ENCODE measurements around the gene MAP1B. TPM values are rescaled to one million over a fixed set of nuclear protein-coding genes. Genes with fewer than 3 reads are reported as not detected.

MAP1B gene
- total and polyA plus RNA-seq, 2 experiments from 2014 or later = 82.4 to 115 TPM

DNA sequence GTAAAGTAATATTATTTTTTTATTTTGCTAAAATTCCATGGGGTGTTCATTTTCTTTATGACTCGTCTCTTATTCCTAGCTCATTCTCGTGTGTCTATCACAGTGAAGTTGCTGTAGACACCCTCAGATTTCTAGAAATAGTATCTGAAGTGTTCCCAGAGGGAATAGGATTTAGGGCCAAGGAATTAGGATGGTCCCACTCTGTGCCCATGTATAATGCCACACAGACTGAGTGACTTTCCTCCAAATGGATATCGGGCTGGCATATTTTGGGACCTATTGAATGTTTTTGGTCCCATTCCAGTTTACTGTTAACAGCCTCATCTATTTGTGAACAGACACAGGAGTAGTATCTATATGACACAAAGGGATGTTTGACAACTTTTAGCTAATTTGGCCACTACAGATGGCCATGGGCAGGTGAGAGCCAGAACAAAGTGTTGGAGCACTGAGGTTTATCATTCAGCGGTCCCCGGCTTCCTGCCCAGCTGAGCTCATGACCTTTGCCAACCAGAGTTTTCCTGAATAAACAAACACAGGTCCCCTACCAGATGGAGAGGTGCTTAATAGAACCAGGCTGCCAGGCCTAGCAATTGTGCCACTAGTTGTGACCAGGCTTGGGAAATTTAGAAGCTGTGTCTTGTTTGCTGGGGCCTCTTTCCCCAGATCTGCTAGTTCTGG lies 46.9 kb downstream of the MAP1B start:
- no peaks in the 10 kb centered on the region for H3K9me3 ChIP-seq (ENCODE audit: low read depth)
- H3K27me3 ChIP-seq = no peaks in the 10 kb centered on the region
- WGBS (ENCODE audit: low lambda C conversion rate, missing lambda C conversion rate) = 85% methylated on average over 5 of the region's 5 CpGs
- H3K4me3 ChIP-seq = no peak overlapping the region
- no peaks in the 10 kb centered on the region for H4K20me1 ChIP-seq (ENCODE audit: insufficient read depth, poor library complexity, severe bottlenecking)
- TF ChIP-seq, protein P1, sequence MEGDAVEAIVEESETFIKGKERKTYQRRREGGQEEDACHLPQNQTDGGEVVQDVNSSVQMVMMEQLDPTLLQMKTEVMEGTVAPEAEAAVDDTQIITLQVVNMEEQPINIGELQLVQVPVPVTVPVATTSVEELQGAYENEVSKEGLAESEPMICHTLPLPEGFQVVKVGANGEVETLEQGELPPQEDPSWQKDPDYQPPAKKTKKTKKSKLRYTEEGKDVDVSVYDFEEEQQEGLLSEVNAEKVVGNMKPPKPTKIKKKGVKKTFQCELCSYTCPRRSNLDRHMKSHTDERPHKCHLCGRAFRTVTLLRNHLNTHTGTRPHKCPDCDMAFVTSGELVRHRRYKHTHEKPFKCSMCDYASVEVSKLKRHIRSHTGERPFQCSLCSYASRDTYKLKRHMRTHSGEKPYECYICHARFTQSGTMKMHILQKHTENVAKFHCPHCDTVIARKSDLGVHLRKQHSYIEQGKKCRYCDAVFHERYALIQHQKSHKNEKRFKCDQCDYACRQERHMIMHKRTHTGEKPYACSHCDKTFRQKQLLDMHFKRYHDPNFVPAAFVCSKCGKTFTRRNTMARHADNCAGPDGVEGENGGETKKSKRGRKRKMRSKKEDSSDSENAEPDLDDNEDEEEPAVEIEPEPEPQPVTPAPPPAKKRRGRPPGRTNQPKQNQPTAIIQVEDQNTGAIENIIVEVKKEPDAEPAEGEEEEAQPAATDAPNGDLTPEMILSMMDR (IDR thresholded peaks at IDR 0.05; ENCODE audit: poor library complexity) = no peak
- TF ChIP-seq EZH2phosphoT487 (IDR thresholded peaks at IDR 0.05; ENCODE audit: low read depth, severe bottlenecking, unreplicated experiment) (no peak), EZH2 (IDR thresholded peaks at IDR 0.05; ENCODE audit: borderline replicate concordance) (no peak)
- H2AFZ ChIP-seq = no peak overlapping the region
- H3K36me3 ChIP-seq (replicated peaks; ENCODE audit: insufficient read depth, low read depth) = no peaks in the 10 kb centered on the region
- no peak overlapping the region for H3K4me2 ChIP-seq
- DNase-seq (ENCODE audit: low spot score) = no peak
- H3K9me2 ChIP-seq (replicated peaks; ENCODE audit: insufficient read depth) = no peaks in the 10 kb centered on the region
- H3K79me2 ChIP-seq = peaks cover 17% of the 10 kb centered on the region
- H3K27ac ChIP-seq = no peak overlapping the region
- H3K4me1 ChIP-seq (ENCODE audit: insufficient read depth) = peaks cover 5% of the 10 kb centered on the region

DNA sequence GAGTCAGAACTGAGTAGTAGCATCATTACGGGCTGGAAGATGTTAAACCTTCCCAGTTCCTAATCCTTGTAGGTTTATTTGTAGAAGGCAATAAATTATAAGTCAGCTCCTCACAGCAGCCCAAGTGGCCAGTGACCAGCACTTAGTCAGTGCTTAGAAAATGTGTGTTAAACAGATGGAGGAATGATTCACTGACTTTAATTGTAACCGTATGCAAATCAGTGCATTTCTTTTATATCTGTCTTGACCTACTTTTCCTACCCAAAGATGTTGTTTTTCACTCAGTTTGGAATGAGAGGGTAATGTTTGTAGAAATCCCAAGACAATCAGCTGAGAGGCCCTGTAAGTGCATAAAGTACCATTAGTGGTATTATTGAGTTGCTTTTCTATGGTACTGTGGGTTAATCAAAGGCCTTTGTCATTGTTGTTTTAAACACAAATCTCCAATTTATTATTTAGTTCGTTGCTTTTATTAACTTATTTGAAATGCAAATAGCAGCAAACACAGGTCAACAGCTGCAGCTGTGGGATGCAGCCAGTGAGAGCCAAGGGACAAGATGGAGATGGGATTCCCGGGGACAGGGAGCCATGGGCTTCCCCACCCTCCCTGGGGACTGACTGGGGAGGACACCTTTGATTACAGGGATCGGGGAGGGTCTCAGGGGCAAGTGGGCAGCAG lies 49.8 kb downstream of the MAP1B start:
- Histone ChIP-seq H3K4me3 (no peak overlapping the region), H3K9me2 (replicated peaks; ENCODE audit: insufficient read depth) (no peaks in the 10 kb centered on the region), H3K79me2 (peaks cover 23% of the 10 kb centered on the region), H3K27ac (no peak overlapping the region), H3K4me2 (no peak overlapping the region), H2AFZ (no peak overlapping the region), H3K36me3 (replicated peaks; ENCODE audit: insufficient read depth, low read depth) (no peaks in the 10 kb centered on the region), H4K20me1 (ENCODE audit: insufficient read depth, poor library complexity, severe bottlenecking) (no peaks in the 10 kb centered on the region), H3K4me1 (ENCODE audit: insufficient read depth) (peaks cover 13% of the 10 kb centered on the region), H3K9me3 (ENCODE audit: low read depth) (no peaks in the 10 kb centered on the region), H3K27me3 (no peaks in the 10 kb centered on the region)
- 66% methylated on average over 5 of the region's 5 CpGs for WGBS (ENCODE audit: low lambda C conversion rate, missing lambda C conversion rate)
- DNase-seq (ENCODE audit: low spot score) = no peak
- TF ChIP-seq, protein P1 (IDR thresholded peaks at IDR 0.05; ENCODE audit: poor library complexity) = no peak
- TF ChIP-seq EZH2 (IDR thresholded peaks at IDR 0.05; ENCODE audit: borderline replicate concordance) = no peak
- TF ChIP-seq EZH2phosphoT487 (IDR thresholded peaks at IDR 0.05; ENCODE audit: low read depth, severe bottlenecking, unreplicated experiment) = no peak

DNA sequence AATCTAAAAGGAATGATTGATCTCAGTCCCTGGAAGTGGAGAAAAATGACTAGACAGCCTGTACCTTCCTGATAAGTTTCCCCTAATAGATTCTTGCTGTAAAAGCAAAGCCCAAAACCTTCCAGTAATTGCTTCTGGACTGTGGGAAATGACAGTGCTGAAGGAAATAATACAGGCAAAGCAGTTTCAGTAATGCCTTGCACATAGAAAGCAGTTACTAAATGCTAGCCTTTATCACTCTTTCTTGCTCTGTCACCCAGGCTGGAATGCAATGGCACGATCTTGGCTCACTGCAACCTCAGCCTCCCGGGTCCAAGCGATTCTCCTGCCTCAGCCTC lies 50.3 kb downstream of the MAP1B start:
- Histone ChIP-seq H3K27ac (no peak overlapping the region), H4K20me1 (ENCODE audit: insufficient read depth, poor library complexity, severe bottlenecking) (no peaks in the 10 kb centered on the region), H3K4me3 (no peak overlapping the region), H3K36me3 (replicated peaks; ENCODE audit: insufficient read depth, low read depth) (no peaks in the 10 kb centered on the region), H3K79me2 (peaks cover 27% of the 10 kb centered on the region), H3K9me3 (ENCODE audit: low read depth) (no peaks in the 10 kb centered on the region), H3K4me1 (ENCODE audit: insufficient read depth) (peaks cover 13% of the 10 kb centered on the region), H3K9me2 (replicated peaks; ENCODE audit: insufficient read depth) (no peaks in the 10 kb centered on the region), H2AFZ (no peak overlapping the region), H3K4me2 (no peak overlapping the region), H3K27me3 (no peaks in the 10 kb centered on the region)
- no peak for DNase-seq (ENCODE audit: low spot score)
- TF ChIP-seq EZH2phosphoT487 (IDR thresholded peaks at IDR 0.05; ENCODE audit: low read depth, severe bottlenecking, unreplicated experiment) (no peak), EZH2 (IDR thresholded peaks at IDR 0.05; ENCODE audit: borderline replicate concordance) (no peak)
- TF ChIP-seq, protein P1 (IDR thresholded peaks at IDR 0.05; ENCODE audit: poor library complexity) = no peak
- 80% methylated on average over 3 of the region's 3 CpGs for WGBS (ENCODE audit: low lambda C conversion rate, missing lambda C conversion rate)

Data from hepatocyte (in vitro differentiated cells).